K562 (cell line): ENCODE data around the gene RBFA. TPM values are rescaled to one million over a fixed set of nuclear protein-coding genes. Genes with fewer than 3 reads are reported as not detected.
A peak's percentile ranks its signal among the peaks of the same experiment; 100 is the strongest.

Source experiments
- ATAC-seq: fragments of 200-7000 bp; cut with Tn5 transposase; 3 replicates; pipeline ENCODE4 v1.9.1; 2020; ENCODE audit warnings: moderate library complexity
- BruUV-seq: library from RNA; stranded (reverse); fragments of 400-500 nt; replicated peaks from 2 replicates; lab custom pipeline; 2021; lab: Mats Ljungman, UMichigan
- CTCF ChIA-PET: fragments of 300-600 bp; formaldehyde crosslinking; extraction: SDS; loops from one replicate; lab custom pipeline; 2021; ENCODE audit warnings: low intra/inter-chr PET ratio; lab: Yijun Ruan, JAX
- POLR2A ChIA-PET: fragments of 300-600, 350-650 bp; sonication (Branson Sonifier 250); formaldehyde crosslinking; extraction: SDS; loops from one replicate; lab custom pipeline; 2021; ENCODE audit warnings: antibody characterized with exemption, inconsistent platforms; lab: Yijun Ruan, JAX
- DNase-seq, 4 experiments: peaks; one replicate each; pipeline versions ENCODE4 v3.0.0 to v3.0.0-alpha.2; 2011 to 2018; ENCODE audit warnings: low spot score in 3 of 4, mixed read lengths in 3 of 4; ENCODE audit errors: extremely low read depth in 1 of 4
- FAIRE-seq: peaks from 2 replicates; lab custom pipeline; 2011; peaks lifted over from hg19 to GRCh38; lab: Jason Lieb, UNC
- H2AFZ ChIP-seq: 2 replicates; pipeline ENCODE4 v1.6.0; 2011; ENCODE audit warnings: low read depth, low read length, control low read depth, inconsistent platforms
- H3K27ac ChIP-seq: fragments of 200-600 bp; 3 replicates; pipeline ENCODE4 v1.8.0; 2011; ENCODE audit warnings: low read depth, mild to moderate bottlenecking, control low read depth, inconsistent platforms, low read length, moderate library complexity, mixed read lengths; ENCODE audit errors: extremely low read depth
- H3K27me3 ChIP-seq, 2 experiments: fragments of 300-600 bp in 1 of 2; 2 replicates in 1 of 2; 3 replicates in 1 of 2; pipeline versions ENCODE4 v1.6.0 to v1.8.0; 2011; ENCODE audit warnings: inconsistent platforms in 2 of 2, low read length in 2 of 2, mild to moderate bottlenecking in 1 of 2, mixed read lengths in 1 of 2, moderate library complexity in 1 of 2; ENCODE audit not compliant: control insufficient read depth in 2 of 2, insufficient read depth in 2 of 2
- H3K36me3 ChIP-seq: fragments of 300-600 bp; 3 replicates; pipeline ENCODE4 v1.8.0; 2011; ENCODE audit warnings: mild to moderate bottlenecking, low read length, inconsistent platforms; ENCODE audit not compliant: control insufficient read depth, insufficient read depth
- H3K4me1 ChIP-seq, 2 experiments: fragments of 200-600 bp in 1 of 2; replicated peaks in 1 of 2; 2 replicates in 1 of 2; 3 replicates in 1 of 2; pipeline versions ENCODE4 v1.5.1 to v1.8.0; 2011; ENCODE audit warnings: inconsistent platforms in 2 of 2, low read length in 2 of 2, mild to moderate bottlenecking in 1 of 2, mixed read lengths in 1 of 2, moderate library complexity in 1 of 2; ENCODE audit not compliant: control insufficient read depth in 2 of 2, insufficient read depth in 2 of 2
- H3K4me2 ChIP-seq: 2 replicates; pipeline ENCODE4 v1.6.1; 2011; ENCODE audit warnings: low read length, control low read depth, inconsistent platforms, mixed read lengths; ENCODE audit not compliant: insufficient read depth
- H3K4me3 ChIP-seq: fragments of 200-600 bp; sonication (generic), shearing (Covaris generic); 2 replicates; pipeline ENCODE4 v1.5.1; 2016; ENCODE audit warnings: control low read depth, inconsistent platforms
- H3K79me2 ChIP-seq: fragments of 200-600 bp; 3 replicates; pipeline ENCODE4 v1.8.0; 2011; ENCODE audit warnings: low read length, inconsistent platforms; ENCODE audit not compliant: control insufficient read depth, insufficient read depth
- H3K9ac ChIP-seq, 2 experiments: 2 replicates each; pipeline versions ENCODE4 v1.6.0 to v1.6.1; 2011; ENCODE audit warnings: low read depth in 2 of 2, low read length in 2 of 2, control low read depth in 1 of 2, inconsistent platforms in 1 of 2, mild to moderate bottlenecking in 1 of 2, mixed read lengths in 1 of 2; ENCODE audit not compliant: insufficient read depth in 1 of 2
- H3K9me1 ChIP-seq: one replicate; pipeline ENCODE4 v1.6.0; 2011; ENCODE audit warnings: inconsistent platforms, mild to moderate bottlenecking, low read length, moderate library complexity; ENCODE audit not compliant: control insufficient read depth, insufficient read depth
- H3K9me3 ChIP-seq: replicated peaks from 2 replicates; pipeline ENCODE4 v1.5.1; 2011; ENCODE audit warnings: low read depth, low read length, inconsistent platforms; ENCODE audit not compliant: control insufficient read depth, insufficient read depth
- H4K20me1 ChIP-seq: replicated peaks from 2 replicates; pipeline ENCODE4 v1.6.1; 2011; ENCODE audit warnings: low read length, inconsistent platforms, mixed read lengths; ENCODE audit not compliant: control insufficient read depth, insufficient read depth
- MAFK ChIP-seq: IDR thresholded peaks from 2 replicates; pipeline ENCODE4 v1.6.1; 2011; ENCODE audit warnings: low read length, improper control_type of control experiment
- PHF8 ChIP-seq: fragments of 200-600 bp; sonication (generic); IDR thresholded peaks from 2 replicates; pipeline ENCODE4 v1.6.1; 2012; ENCODE audit warnings: mixed run types, mild to moderate bottlenecking, inconsistent platforms, low read length, moderate library complexity, borderline replicate concordance
- ZNF239 ChIP-seq: fragments of 250-450 bp; sonication (Bioruptor Pico); IDR thresholded peaks from 2 replicates; pipeline ENCODE4 v1.4.0; 2020; ENCODE audit warnings: mild to moderate bottlenecking
- ZNF431 ChIP-seq: sonication (generic); formaldehyde crosslinking; IDR thresholded peaks from 2 replicates; pipeline ENCODE4 v1.8.0; 2022; ENCODE audit warnings: mild to moderate bottlenecking, missing genetic modification reagents
- WGBS: fragments of 100-300 bp; shearing (Covaris generic); methylation state at CpG from one replicate; pipeline ENCODE4 v1.1.6; 2016; ENCODE audit warnings: low coverage, mixed read lengths; ENCODE audit not compliant: insufficient coverage; ENCODE audit errors: missing lambda C conversion rate; 5-methylcytosine and 5-hydroxymethylcytosine counted together
- in situ Hi-C: fragments of 300-500 bp; cut with MboI; formaldehyde crosslinking; loops from 4 replicates; pipeline ENCODE4 v1.15.0; 2018; ENCODE audit warnings: inconsistent platforms, mixed read lengths
- intact Hi-C: fragments of 100-400 bp; cut with micrococcal nuclease; formaldehyde crosslinking; loops from 2 replicates; pipeline ENCODE4 v1.14.2; 2022
- polyA plus RNA-seq, 8 experiments: library from polyadenylated mRNA; depleted of rRNA in 4 of 8; stranded (reverse) in 5 of 8; unstranded in 3 of 8; fragments of >200 nt; fragmentation: Nextera tagmentation in 2 of 8; fragmentation: Illumina TruSeq in 1 of 8; extraction: Ambion mirVana in 2 of 8; extraction: Trizol in 1 of 8; gene quantifications; 2 replicates each; pipeline versions ENCODE4 v1.2.1 to v1.2.3, GENCODE V29; 2011 to 2014; ENCODE audit warnings: inconsistent platforms in 1 of 8, missing spikeins in 1 of 8
- total RNA-seq, 7 experiments: library from RNA; depleted of rRNA in 6 of 7; stranded (reverse); fragments of >200 nt in 6 of 7; fragmentation: Illumina TruSeq in 2 of 7; extraction: Trizol in 2 of 7; gene quantifications; 2 replicates each; pipeline versions ENCODE4 v1.2.1 to v1.2.3, GENCODE V29; 2011 to 2021; ENCODE audit warnings: low replicate concordance in 1 of 7
- TF ChIP-seq, protein P1 (sequence below), 3 experiments: fragments of 200-800 bp in 1 of 3; sonication (Bioruptor generic) in 1 of 3; sonication (generic) in 1 of 3; formaldehyde crosslinking in 1 of 3; IDR thresholded peaks; 2 replicates each; pipeline versions ENCODE4 v1.6.1 to v1.8.0; 2016 to 2022; ENCODE audit warnings: mild to moderate bottlenecking in 2 of 3, missing compliant biosample characterization in 2 of 3, missing genetic modification characterization in 2 of 3, missing genetic modification reagents in 1 of 3
- TF ChIP-seq, protein P2 (sequence below): sonication (generic); formaldehyde crosslinking; IDR thresholded peaks from 2 replicates; pipeline ENCODE4 v1.9.0; 2022; ENCODE audit warnings: mild to moderate bottlenecking, missing genetic modification reagents
- TF ChIP-seq, protein P3 (sequence below): fragments of 250-450 bp; sonication (Bioruptor Pico); IDR thresholded peaks from 2 replicates; pipeline ENCODE4 v1.4.0; 2020; ENCODE audit warnings: mild to moderate bottlenecking

The RBFA gene
- total and polyA plus RNA-seq, 9 of the 15 experiments (the other 6 are each of a cell fraction or from before 2014, with no cell fraction given): 3.4 to 41.9 (median 25.8) TPM

DNA sequence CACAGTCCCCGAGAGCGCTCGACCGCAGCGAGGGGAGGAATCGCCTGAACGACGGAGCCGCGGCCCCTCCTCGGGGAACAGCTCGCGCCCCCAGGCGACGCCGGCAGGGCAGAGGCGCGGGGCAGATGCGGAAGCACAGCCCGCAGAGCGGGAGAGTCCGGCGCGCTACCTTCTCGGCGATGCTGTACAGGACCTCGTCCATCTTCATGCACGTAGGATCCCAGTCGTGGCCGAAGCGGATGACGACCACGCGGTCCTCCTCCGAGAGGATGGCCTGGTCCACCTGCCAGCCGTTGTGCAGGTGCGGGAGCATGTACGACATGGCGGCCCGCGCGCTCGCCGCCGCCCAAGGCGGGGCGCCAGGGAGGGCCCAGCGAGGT lies 46.2 kb upstream of the RBFA start (continued):
- TF ChIP-seq, protein P1, sequence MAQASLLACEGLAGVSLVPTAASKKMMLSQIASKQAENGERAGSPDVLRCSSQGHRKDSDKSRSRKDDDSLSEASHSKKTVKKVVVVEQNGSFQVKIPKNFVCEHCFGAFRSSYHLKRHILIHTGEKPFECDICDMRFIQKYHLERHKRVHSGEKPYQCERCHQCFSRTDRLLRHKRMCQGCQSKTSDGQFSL (CRISPR knock-in tag; IDR thresholded peaks at IDR 0.05): peak; percentile 27; the same call in 1 of the 2 replicates
- TF ChIP-seq, protein P1 (tag; IDR thresholded peaks at IDR 0.05): no peak
- TF ChIP-seq ZNF431 (0 out of 2 replicates have a peak, but pooled peaks have one; percentile 12), PHF8 (peak; percentile 71; the same call in 1 of the 2 replicates)
- TF ChIP-seq, protein P2, sequence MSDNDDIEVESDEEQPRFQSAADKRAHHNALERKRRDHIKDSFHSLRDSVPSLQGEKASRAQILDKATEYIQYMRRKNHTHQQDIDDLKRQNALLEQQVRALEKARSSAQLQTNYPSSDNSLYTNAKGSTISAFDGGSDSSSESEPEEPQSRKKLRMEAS (CRISPR knock-in tag): peak; percentile 81

DNA sequence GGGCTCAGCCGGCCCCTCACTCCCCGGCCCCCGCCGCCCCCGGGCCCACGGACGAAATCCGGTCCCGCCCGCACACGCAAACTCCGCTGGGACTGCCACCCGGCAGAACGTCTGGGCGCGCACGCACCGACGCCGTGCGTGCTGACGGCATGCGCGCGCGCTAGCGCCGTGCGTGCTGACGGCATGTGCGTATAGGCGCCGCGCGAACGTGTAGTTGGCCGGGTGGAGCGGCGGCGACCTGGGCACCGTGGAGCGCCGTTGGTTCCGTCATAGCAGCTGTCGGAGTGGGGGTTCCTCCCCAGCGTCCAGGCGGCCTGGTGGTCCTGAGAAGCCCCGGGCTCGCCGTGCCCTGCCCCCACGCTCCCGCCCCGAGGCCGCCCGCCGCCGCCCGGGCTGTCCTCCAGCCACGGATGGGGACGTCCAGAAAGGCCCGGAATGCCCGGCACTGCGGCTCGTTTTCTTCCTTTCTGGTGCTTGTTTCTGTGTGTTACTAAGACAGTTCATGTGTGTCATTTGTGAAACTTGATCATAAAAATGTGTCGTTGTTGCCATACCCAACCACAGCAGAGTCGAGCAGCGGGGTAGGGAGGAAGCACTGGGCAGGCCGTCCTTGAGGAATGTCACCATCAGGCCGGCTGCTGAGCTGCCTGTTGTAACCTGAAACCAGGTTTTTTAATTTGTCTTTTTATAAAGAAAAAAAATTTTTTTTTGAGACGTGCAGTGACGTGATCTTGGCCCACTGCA lies 45.6 kb upstream of the RBFA start, which contains the start of gene TXNL4A:
Gene TXNL4A, minus strand, starts transcription at position 113 of the 744 bp plus-strand sequence. CDS start 171 bp downstream, outside the sequence.
- Histone ChIP-seq H3K9me1 (no peaks in the 10 kb centered on the region), H3K27me3 (no peaks in the 10 kb centered on the region), H3K4me1 (peaks cover 11 to 12% of the 10 kb centered on the region in 2 experiments; a peak in 4 of 5 replicates), H3K4me3 (peak within 1 kb of the TSS; percentile 81), H3K4me2 (peak within 1 kb of the TSS; percentile 90), H2AFZ (peak within 1 kb of the TSS; percentile 81), H3K27ac (peak within 1 kb of the TSS; percentile 95), H3K9me3 (no peaks in the 10 kb centered on the region), H4K20me1 (peaks cover 9% of the 10 kb centered on the region; the same call in 1 of the 2 replicates), H3K9ac (peak within 1 kb of the TSS; percentile 91 to 96), H3K79me2 (peaks cover 59% of the 10 kb centered on the region), H3K36me3 (peaks cover 34% of the 10 kb centered on the region)
- ATAC-seq: peak; percentile 96
- in situ Hi-C loops (no loop called here), intact Hi-C loops (loop anchor here (2.0 kb wide), 1 partner anchor 166 kb away; no protein-coding TSS in a partner anchor)
- FAIRE-seq: peak; percentile 67
- 2% methylated on average over 17 of the region's 71 CpGs for WGBS
- POLR2A ChIA-PET: interaction anchor here (0.7 to 1.7 kb wide), 4 partner anchors 12 to 380 kb away, joined by 3 to 5 read pairs (median 4); no protein-coding TSS in a partner anchor
- TSS peak; percentile 90 for BruUV-seq
- CTCF ChIA-PET: no interaction called here
- DNase-seq: peak; percentile 73 to 89 (median 82)
- TF ChIP-seq ZNF239 (CRISPR knock-in tag) (no peak), MAFK (no peak)
- TF ChIP-seq, protein P3, sequence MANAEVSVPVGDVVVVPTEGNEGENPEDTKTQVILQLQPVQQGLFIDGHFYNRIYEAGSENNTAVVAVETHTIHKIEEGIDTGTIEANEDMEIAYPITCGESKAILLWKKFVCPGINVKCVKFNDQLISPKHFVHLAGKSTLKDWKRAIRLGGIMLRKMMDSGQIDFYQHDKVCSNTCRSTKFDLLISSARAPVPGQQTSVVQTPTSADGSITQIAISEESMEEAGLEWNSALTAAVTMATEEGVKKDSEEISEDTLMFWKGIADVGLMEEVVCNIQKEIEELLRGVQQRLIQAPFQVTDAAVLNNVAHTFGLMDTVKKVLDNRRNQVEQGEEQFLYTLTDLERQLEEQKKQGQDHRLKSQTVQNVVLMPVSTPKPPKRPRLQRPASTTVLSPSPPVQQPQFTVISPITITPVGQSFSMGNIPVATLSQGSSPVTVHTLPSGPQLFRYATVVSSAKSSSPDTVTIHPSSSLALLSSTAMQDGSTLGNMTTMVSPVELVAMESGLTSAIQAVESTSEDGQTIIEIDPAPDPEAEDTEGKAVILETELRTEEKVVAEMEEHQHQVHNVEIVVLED (CRISPR knock-in tag): peak; percentile 99
